ENCODE data around the gene APC2. TPM values are rescaled to one million over a fixed set of nuclear protein-coding genes. Genes with fewer than 3 reads are reported as not detected.

APC2 gene
- total RNA-seq, 1 experiment from 2014 or later, result 0.68 TPM

DNA sequence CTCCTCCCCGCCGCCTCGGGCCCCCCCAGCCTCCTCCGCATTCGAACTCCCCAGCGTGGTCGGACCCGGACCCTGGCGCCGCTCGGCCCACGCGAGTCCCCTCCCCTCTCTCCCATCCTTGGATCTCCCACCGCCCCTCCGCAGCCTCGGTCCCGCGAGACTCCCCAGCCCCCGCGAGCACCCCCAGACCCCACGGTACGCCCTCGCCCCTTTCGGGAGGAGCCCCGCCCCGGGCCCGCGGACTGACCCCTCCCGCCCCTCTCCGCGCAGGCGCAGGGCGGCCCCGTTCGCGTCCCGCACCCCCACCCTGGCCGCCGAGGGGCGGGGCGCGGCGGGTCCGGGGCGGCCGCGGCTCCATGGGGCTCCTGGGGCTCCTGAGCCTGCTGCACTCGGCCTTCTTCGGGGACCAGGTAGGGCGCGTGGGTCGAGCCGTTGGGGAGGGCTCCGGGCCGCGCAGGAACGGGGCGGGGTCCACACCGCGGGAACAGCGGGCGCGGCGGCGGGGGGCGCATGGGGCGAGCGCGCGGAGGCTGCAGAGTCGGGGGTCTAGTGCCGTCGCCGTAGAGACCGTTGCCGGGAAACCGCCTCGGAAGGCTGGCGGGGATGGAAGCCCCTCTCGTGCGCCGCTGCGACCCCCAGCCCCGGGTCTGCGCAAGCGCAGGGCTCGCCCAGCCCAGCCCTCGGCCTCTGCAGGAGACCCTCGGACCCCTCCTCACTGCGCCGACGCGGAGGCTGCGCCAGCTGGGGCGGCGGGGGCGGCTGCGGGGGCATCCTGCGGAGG, 3.8 kb upstream of the APC2 start:
- Histone ChIP-seq H2BK12ac (ENCODE audit: insufficient read length, low read depth, low read length) (no peak overlapping the region), H3K27ac (ENCODE audit: insufficient read length, low read depth, low read length) (no peak overlapping the region), H4K8ac (replicated peaks; ENCODE audit: insufficient read length, low read depth, low read length) (no peak overlapping the region), H3K4me1 (ENCODE audit: insufficient read depth, low read length) (no peaks in the 10 kb centered on the region), H2BK20ac (ENCODE audit: low read depth, low read length, poor library complexity, severe bottlenecking) (no peak overlapping the region), H4K5ac (ENCODE audit: insufficient read length, low read depth, low read length) (no peak overlapping the region), H3K14ac (ENCODE audit: insufficient read depth, low read length) (no peak overlapping the region), H3K9me3 (ENCODE audit: control insufficient read depth, low read depth, low read length) (no peaks in the 10 kb centered on the region), H3K79me1 (ENCODE audit: insufficient read depth, low read depth, low read length, poor library complexity, severe bottlenecking) (no peaks in the 10 kb centered on the region), H2AFZ (ENCODE audit: low read length) (no peak overlapping the region), H2BK120ac (ENCODE audit: low read depth, low read length, poor library complexity, severe bottlenecking) (no peak overlapping the region), H2BK15ac (ENCODE audit: low read depth, low read length) (no peak overlapping the region), H4K91ac (ENCODE audit: insufficient read length, low read depth, low read length) (no peak overlapping the region), H3K27me3 (ENCODE audit: insufficient read depth, low read length) (peaks cover 24% of the 10 kb centered on the region; the same call in 1 of the 2 replicates), H3K4ac (ENCODE audit: low read depth, low read length) (no peak overlapping the region), H3K23ac (ENCODE audit: insufficient read length, low read depth, low read length) (no peak overlapping the region), H3K79me2 (ENCODE audit: insufficient read depth, low read length) (no peaks in the 10 kb centered on the region), H3K18ac (ENCODE audit: insufficient read length, low read depth, low read length) (no peak overlapping the region), H3K4me2 (ENCODE audit: insufficient read depth, insufficient read length, low read length) (peak overlapping the region; percentile 7), H3T11ph (ENCODE audit: low read length) (no peak overlapping the region), H4K20me1 (ENCODE audit: control insufficient read depth, insufficient read depth, insufficient read length) (no peaks in the 10 kb centered on the region), H2BK5ac (ENCODE audit: insufficient read length, low read length) (no peak overlapping the region), H3K56ac (ENCODE audit: insufficient read length, low read depth, low read length) (no peak overlapping the region), H3K9ac (ENCODE audit: extremely low read depth, insufficient read length, low read length) (no peak overlapping the region), H2AK5ac (ENCODE audit: insufficient read length, low read length) (no peak overlapping the region), H3K23me2 (ENCODE audit: insufficient read length, low read depth, low read length, poor library complexity, severe bottlenecking) (peaks cover 4% of the 10 kb centered on the region)
- TF ChIP-seq, protein P1, sequence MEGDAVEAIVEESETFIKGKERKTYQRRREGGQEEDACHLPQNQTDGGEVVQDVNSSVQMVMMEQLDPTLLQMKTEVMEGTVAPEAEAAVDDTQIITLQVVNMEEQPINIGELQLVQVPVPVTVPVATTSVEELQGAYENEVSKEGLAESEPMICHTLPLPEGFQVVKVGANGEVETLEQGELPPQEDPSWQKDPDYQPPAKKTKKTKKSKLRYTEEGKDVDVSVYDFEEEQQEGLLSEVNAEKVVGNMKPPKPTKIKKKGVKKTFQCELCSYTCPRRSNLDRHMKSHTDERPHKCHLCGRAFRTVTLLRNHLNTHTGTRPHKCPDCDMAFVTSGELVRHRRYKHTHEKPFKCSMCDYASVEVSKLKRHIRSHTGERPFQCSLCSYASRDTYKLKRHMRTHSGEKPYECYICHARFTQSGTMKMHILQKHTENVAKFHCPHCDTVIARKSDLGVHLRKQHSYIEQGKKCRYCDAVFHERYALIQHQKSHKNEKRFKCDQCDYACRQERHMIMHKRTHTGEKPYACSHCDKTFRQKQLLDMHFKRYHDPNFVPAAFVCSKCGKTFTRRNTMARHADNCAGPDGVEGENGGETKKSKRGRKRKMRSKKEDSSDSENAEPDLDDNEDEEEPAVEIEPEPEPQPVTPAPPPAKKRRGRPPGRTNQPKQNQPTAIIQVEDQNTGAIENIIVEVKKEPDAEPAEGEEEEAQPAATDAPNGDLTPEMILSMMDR (conservative IDR thresholded peaks at IDR 0.05), result no peak
- H3K27ac Mint-ChIP-seq, result no peak overlapping the region
- DNase-seq, result no peak
- no peaks in the 10 kb centered on the region; a peak in 1 of 5 replicates for H3K9me3 Mint-ChIP-seq
- peaks cover 10 to 24% of the 10 kb centered on the region in 2 experiments for H3K4me1 Mint-ChIP-seq
- H3K27me3 Mint-ChIP-seq (ENCODE audit: low read depth), result peaks cover 60% of the 10 kb centered on the region
- WGBS (ENCODE audit: extremely low coverage, insufficient read length, low lambda C conversion rate), result no CpG with 5 or more reads among the region's 99 CpGs
- H3K36me3 Mint-ChIP-seq (ENCODE audit: insufficient read depth in 1 of 3, low read depth in 3 of 3), result peaks cover 11 to 22% (median 18%) of the 10 kb centered on the region in 3 experiments
- H3K4me3 Mint-ChIP-seq, result peak overlapping the region in 1 of 2 experiments; percentile 80; a peak in 2 of 5 replicates
